NCI-H774 (cell line): Measurements from ENCODE around the gene CFAP97D2.
"Not testable (repeated sequence)": the region's sequence is repeated elsewhere in the genome, so short reads cannot be mapped to it uniquely, and the experiment has no call there.

ENCODE experiments used
- DNase-seq: peaks from one replicate; lab custom pipeline; 2025; lab: John Stamatoyannopoulos, UW

Gene CFAP97D2

DNA sequence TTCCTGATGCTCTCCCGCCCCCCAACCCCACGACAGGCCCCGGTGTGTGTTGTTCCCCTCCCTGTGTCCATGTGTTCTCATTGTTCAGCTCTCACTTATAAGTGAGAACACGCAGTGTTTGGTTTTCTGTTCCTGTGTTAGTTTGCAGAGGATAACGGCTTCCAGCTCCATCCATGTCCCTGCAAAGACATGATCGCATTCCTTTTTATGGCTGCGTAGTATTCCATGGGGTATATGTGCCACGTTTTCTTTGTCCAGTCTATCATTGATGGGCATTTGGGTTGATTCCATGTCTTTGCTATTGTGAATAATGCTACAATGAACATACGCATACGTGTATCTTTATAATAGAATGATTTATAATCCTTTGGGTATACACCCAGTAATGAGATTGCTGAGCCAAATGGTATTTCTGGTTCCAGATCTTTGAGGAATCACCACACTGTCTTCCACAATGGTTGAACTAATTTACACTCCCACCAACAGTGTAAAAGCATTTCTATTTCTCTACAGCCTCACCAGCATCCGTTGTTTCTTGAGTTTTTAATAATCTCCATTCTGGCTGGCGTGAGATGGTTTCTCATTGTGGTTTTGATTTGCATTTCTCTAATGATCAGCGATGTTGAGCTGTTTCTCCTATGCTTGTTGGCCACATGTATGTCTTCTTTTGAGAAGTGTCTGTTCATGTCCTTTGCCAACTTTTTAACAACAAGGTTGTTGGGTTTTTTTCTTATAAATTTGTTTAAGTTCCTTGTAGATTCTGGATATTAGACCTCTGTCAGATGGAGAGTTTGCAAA, 20.0 kb upstream of the CFAP97D2 start:
- DNase-seq = not testable (repeated sequence)

DNA sequence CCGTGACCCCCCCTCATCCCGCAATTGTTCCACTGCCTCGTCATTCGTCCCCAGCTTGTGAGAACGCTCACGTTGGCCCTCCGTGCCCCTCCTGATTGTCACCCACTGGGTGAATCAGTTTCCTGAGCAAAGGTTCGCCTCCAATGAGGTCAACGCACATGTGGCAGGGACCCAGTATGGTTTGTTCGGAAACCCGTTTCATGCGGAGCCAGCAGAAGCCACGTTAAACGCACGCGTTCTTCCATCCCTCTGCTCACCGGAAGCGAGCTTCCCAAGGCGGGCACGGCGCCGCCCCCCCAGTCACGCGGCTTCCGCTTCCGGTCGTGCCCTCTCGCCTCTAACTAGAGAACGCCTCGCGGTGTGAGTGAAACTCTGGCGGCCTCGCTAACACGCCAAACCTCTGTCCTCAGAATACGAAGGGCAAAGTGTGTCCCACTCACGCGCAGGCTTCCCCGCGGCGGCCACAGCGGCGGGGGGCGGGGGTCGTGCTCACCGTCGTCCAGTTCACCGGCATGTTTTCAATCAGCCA, 18.0 kb upstream of the CFAP97D2 start:
- no peak for DNase-seq

GRCh38 chr13:114161644-114162532, 17.2 kb upstream of the CFAP97D2 start:
- no peak for DNase-seq

DNA sequence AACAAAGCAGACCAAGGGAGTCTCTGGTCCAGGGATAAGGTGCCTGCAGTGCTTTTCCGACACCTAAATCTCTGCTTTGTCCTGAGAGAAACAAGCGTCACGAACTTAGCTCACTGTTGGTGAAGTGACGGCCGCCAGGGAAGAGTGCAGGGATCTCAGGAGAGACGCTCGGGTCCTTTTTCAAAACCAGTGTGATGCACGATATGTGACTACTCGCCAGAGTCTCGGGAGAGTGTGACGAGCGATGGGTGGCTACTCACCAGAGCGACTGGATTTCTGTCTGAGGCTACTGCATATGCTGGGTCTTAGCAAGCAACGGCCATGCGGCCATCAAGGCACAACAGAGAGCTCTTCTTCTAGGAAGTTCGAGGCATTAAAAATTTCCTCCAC, 16.5 kb upstream of the CFAP97D2 start:
- DNase-seq = no peak

- no peak for DNase-seq
Measured at GRCh38 chr13:114164053-114164452, 15.0 kb upstream of the CFAP97D2 start.

- no peak for DNase-seq
Measured at GRCh38 chr13:114164681-114165429, 14.2 kb upstream of the CFAP97D2 start.

GRCh38 chr13:114166381-114167131, 12.5 kb upstream of the CFAP97D2 start:
- no peak for DNase-seq

GRCh38 chr13:114167426-114167825, 11.6 kb upstream of the CFAP97D2 start:
- DNase-seq = no peak

DNA sequence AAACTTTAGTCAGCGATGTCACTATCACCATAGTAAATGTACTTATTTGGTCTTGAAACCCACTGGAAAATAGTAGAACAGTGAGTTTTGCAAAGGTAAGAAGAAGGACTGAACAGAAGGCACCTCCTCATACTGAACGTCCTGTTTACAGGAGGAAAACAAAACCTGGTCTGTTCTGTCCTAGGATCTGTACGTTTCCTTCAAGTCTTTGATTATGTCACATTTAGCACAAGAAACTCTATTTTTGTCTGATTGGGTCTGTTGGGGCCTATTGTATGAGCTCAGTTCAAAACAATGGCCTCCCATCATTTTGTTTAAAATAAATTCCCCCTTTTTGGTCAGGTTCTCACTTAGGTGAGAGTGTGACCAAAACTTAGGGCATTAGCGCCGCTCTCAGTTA, 11.2 kb upstream of the CFAP97D2 start:
- no peak for DNase-seq

- no peak for DNase-seq
Measured at GRCh38 chr13:114173272-114173671, 5.8 kb upstream of the CFAP97D2 start.

DNA sequence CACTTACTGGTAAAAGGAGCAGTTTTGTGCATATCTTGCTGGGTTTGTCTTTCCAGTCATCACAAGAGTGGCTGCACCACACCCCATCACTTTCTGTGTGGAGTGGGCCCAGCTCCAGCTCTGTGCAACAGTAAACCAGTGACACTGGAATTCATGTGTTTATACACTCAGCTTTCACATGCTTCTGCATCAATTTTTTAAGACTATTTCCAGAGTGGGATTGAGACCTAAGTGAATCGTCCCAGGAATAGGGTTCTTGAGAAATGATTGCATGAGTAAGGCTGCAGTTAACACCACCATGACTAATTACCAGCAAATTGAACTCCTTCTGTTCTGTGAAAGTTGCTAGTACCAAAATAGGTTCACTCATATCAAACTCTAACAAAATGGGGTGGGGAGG, 5.3 kb upstream of the CFAP97D2 start:
- no peak for DNase-seq

DNA sequence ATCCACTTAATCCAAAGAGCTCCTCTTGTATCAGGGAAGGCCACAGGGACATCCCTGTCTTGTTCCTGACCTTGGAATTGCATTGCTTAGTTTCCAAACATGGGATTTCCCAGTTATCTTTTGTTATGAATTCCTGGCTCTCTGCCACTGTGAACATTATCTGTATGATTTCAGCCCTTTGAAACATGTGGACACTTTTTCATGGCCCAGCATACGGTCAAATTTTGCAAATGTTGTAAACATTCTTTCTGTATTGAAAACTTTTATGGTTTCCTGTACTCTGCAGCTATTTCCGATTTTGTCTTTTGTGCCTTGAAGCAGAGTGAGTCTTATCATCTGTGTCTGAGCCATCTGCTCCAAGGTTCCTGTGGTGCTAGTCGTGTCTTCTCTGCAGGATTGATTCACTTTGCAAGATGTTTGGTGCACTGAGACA, 4.5 kb upstream of the CFAP97D2 start:
- no peak for DNase-seq

GRCh38 chr13:114176359-114176902, 2.6 kb upstream of the CFAP97D2 start:
- DNase-seq = not testable (repeated sequence)

- no peak for DNase-seq
Measured at GRCh38 chr13:114177245-114178010, 1.6 kb upstream of the CFAP97D2 start.

DNA sequence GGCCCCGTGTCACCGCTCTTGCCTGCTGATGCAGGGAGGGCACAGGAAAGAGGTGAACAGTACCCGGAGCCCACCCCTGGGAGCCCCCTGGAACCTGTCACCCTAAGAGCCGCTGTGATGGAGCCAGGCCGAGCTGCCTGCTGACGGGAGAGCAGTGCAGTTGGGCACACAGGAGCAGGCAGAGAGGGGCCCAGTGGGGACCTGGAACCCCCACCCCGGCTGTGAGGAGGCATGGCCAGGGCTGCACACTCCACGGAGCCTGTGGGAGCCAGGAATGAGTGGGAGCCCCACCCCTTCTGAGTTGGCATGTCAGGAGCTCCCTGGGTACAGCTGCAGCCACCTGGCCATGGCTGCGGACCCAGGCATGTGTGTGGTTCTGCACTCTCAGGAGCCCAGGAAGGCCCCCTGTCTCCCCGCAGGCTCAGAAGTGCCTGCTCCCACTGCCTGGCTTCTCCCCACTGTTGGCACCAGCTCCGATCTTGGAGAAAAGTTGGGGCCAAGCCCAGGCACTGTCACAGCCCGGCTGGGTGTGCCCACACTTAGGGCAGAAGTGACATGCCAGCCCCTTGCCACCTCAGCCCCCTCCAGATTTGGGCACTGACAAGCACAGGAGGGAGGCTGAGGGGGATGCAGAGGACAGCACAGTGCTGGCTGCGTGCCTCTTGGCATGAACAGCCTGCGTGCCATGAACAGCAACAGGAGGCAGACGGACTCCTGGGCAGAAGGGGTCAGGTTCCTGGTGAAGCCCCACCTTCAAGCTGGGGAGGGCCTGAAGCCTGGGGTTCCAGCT, 6.3 kb downstream of the CFAP97D2 start:
- DNase-seq = no peak

DNA sequence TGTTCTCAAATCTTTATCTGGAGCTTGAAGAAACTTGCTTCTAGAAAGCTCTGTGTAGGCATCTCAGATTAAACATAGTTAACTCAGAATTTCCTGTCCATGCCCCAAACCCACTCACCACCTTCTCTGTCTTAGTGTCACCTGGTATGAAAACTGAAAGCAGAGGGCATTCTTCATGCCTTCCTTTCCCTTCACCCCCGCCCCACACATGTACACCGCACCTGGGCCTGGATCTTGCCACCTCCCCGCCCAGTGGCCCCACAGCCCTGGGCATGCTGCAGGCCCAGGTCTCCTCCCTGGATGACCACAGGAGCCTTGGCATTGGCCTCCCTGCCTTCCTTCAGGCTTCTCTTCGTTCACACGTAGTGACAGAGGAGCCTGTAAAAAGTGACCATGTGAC, 15.8 kb downstream of the CFAP97D2 start:
- no peak for DNase-seq

- DNase-seq = no peak
Measured at GRCh38 chr13:114196629-114197028, 17.6 kb downstream of the CFAP97D2 start.

- no peak for DNase-seq
Measured at GRCh38 chr13:114198556-114198955, 19.5 kb downstream of the CFAP97D2 start.

GRCh38 chr13:114199526-114199925, 20.5 kb downstream of the CFAP97D2 start:
- DNase-seq = not testable (repeated sequence)
